Smooth muscle cell (in vitro differentiated cells): ENCODE measurements around the gene ZDHHC14. TPM values are rescaled to one million over a fixed set of nuclear protein-coding genes. Genes with fewer than 3 reads are reported as not detected.

Experiments used
- DNase-seq: peaks from one replicate; lab custom pipeline; 2025; ENCODE audit not compliant: unreplicated experiment; lab: John Stamatoyannopoulos, UW
- H2AFZ ChIP-seq: fragments of 200-600 bp; sonication (generic); 2 replicates; pipeline ENCODE4 v1.6.0; 2016; ENCODE audit warnings: antibody characterized with exemption, low read depth, mild to moderate bottlenecking
- H3F3A ChIP-seq: fragments of 200-600 bp; sonication (generic); 2 replicates; pipeline ENCODE4 v1.6.0; 2017; ENCODE audit warnings: antibody characterized with exemption, low read depth
- H3K27ac ChIP-seq: fragments of 200-600 bp; sonication (generic); 2 replicates; pipeline ENCODE4 v1.5.1; 2016; ENCODE audit warnings: low read depth, mild to moderate bottlenecking
- H3K27me3 ChIP-seq: fragments of 200-600 bp; sonication (generic); 2 replicates; pipeline ENCODE4 v1.6.1; 2016; ENCODE audit warnings: low read depth, mild to moderate bottlenecking
- H3K36me3 ChIP-seq: fragments of 200-600 bp; sonication (generic); 2 replicates; pipeline ENCODE4 v1.5.1; 2016; ENCODE audit warnings: low read depth
- H3K4me1 ChIP-seq: fragments of 200-600 bp; sonication (generic); 2 replicates; pipeline ENCODE4 v1.5.1; 2016; ENCODE audit warnings: low read depth
- H3K4me2 ChIP-seq: fragments of 200-600 bp; sonication (generic); 2 replicates; pipeline ENCODE4 v1.6.0; 2016; ENCODE audit warnings: mild to moderate bottlenecking
- H3K4me3 ChIP-seq: fragments of 200-600 bp; sonication (generic); 2 replicates; pipeline ENCODE4 v1.5.1; 2016; ENCODE audit warnings: mild to moderate bottlenecking
- H3K79me2 ChIP-seq: fragments of 200-600 bp; sonication (generic); 2 replicates; pipeline ENCODE4 v1.6.0; 2016; ENCODE audit warnings: low read depth, mild to moderate bottlenecking
- H3K9ac ChIP-seq: fragments of 200-600 bp; sonication (generic); 2 replicates; pipeline ENCODE4 v1.6.0; 2016; ENCODE audit warnings: low read depth
- H3K9me3 ChIP-seq: fragments of 200-600 bp; sonication (generic); replicated peaks from 2 replicates; pipeline ENCODE4 v1.5.1; 2016; ENCODE audit warnings: low read depth
- H4K20me1 ChIP-seq: fragments of 200-600 bp; sonication (generic); 2 replicates; pipeline ENCODE4 v1.6.0; 2016; ENCODE audit warnings: low read depth
- WGBS: methylation state at CpG from one replicate; pipeline ENCODE4 v1.1.7; 2016; ENCODE audit warnings: low lambda C conversion rate; 5-methylcytosine and 5-hydroxymethylcytosine counted together
- polyA plus RNA-seq: library from polyadenylated mRNA; unstranded; fragments of >200 nt; fragmentation: Nextera tagmentation; extraction: Ambion mirVana; gene quantifications from 2 replicates; pipeline ENCODE4 v1.2.1, GENCODE V29; 2016
- total RNA-seq: library from RNA; depleted of rRNA; stranded (reverse); fragments of >200 nt; gene quantifications from 2 replicates; pipeline ENCODE4 v1.2.3, GENCODE V29; 2014
- TF ChIP-seq, protein P1 (sequence below): fragments of 200-600 bp; sonication (generic); IDR thresholded peaks from 2 replicates; pipeline ENCODE4 v1.5.1; 2017; ENCODE audit warnings: borderline replicate concordance, mild to moderate bottlenecking, antibody characterized with exemption; ENCODE audit not compliant: insufficient read depth, poor library complexity, severe bottlenecking

The ZDHHC14 gene
- total and polyA plus RNA-seq, 2 experiments from 2014 or later = 1.3 to 1.6 TPM

DNA sequence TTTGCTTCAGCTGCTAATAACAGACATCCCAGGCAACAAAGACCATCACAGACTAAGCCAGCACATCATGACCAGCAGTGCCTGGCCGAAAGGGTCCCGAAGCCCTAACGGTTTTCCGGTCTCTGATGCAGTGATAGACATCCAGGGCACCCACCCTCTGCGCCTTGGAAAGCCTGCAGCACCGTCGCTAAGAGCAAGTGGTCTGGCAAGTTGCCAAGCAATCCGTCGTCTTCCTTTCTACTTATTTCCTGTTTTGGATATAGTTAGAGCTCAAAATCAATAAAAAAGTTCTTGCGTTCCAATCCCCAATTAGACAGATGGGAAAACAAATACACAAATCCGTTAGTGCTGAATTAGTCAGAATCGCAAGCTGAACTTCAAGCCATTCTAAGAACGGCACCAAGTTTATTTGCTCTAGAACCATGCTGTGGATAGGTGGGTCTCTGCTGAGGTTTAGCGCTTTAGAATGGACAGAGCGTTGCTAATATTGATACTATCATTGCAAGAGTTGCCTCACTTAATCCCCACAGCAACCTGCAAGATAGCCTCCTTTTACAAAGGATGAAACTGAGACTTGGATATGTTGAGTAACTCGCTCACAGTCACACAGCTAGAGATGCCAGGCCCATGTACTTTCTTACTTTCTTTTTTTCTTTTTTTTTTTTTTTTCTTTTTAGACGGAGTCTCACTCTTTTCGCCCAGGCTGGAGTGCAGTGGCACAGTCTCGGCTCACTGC lies 278.7 kb downstream of the ZDHHC14 start:
- no peak overlapping the region for H3K4me2 ChIP-seq
- TF ChIP-seq, protein P1, sequence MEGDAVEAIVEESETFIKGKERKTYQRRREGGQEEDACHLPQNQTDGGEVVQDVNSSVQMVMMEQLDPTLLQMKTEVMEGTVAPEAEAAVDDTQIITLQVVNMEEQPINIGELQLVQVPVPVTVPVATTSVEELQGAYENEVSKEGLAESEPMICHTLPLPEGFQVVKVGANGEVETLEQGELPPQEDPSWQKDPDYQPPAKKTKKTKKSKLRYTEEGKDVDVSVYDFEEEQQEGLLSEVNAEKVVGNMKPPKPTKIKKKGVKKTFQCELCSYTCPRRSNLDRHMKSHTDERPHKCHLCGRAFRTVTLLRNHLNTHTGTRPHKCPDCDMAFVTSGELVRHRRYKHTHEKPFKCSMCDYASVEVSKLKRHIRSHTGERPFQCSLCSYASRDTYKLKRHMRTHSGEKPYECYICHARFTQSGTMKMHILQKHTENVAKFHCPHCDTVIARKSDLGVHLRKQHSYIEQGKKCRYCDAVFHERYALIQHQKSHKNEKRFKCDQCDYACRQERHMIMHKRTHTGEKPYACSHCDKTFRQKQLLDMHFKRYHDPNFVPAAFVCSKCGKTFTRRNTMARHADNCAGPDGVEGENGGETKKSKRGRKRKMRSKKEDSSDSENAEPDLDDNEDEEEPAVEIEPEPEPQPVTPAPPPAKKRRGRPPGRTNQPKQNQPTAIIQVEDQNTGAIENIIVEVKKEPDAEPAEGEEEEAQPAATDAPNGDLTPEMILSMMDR = no peak
- 80% methylated on average over 19 of the region's 19 CpGs for whole genome bisulfite sequencing
- no peak overlapping the region for H3K27ac ChIP-seq
- H3K9me3 ChIP-seq = no peaks in the 10 kb centered on the region
- H3K4me1 ChIP-seq = no peaks in the 10 kb centered on the region
- no peak overlapping the region for H3K4me3 ChIP-seq
- no peaks in the 10 kb centered on the region for H3K79me2 ChIP-seq
- no peak overlapping the region for H2AFZ ChIP-seq
- H4K20me1 ChIP-seq = no peaks in the 10 kb centered on the region
- DNase-seq = no peak
- no peaks in the 10 kb centered on the region for H3K27me3 ChIP-seq
- H3K9ac ChIP-seq = no peak overlapping the region
- no peaks in the 10 kb centered on the region for H3F3A ChIP-seq
- H3K36me3 ChIP-seq = no peaks in the 10 kb centered on the region

DNA sequence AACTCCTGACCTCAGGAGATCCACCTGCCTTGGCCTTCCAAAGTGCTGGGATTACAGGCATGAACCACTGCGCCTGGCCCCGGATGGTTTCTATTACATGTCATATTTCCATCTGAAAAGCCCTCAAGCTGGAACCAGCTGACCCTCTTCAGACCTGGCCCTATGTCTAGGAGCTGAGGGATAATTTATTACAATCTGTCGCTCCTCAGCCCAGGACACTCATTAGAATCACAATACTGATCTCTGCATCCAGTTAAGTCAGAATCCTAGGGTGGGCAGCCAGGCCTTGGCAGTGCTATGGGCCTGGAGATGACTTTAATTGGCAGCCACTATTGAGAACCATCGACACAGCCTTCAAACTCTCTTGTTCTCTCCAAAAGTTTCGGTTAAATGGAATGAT lies 279.4 kb downstream of the ZDHHC14 start:
- Histone ChIP-seq H2AFZ (no peak overlapping the region), H3K79me2 (no peaks in the 10 kb centered on the region), H3K4me2 (no peak overlapping the region), H3F3A (no peaks in the 10 kb centered on the region), H4K20me1 (no peaks in the 10 kb centered on the region), H3K9me3 (no peaks in the 10 kb centered on the region), H3K27me3 (no peaks in the 10 kb centered on the region), H3K9ac (no peak overlapping the region), H3K4me1 (no peaks in the 10 kb centered on the region), H3K4me3 (no peak overlapping the region), H3K27ac (no peak overlapping the region), H3K36me3 (no peaks in the 10 kb centered on the region)
- 92% methylated on average over 5 of the region's 5 CpGs for WGBS
- DNase-seq = no peak
- TF ChIP-seq, protein P1 = no peak

DNA sequence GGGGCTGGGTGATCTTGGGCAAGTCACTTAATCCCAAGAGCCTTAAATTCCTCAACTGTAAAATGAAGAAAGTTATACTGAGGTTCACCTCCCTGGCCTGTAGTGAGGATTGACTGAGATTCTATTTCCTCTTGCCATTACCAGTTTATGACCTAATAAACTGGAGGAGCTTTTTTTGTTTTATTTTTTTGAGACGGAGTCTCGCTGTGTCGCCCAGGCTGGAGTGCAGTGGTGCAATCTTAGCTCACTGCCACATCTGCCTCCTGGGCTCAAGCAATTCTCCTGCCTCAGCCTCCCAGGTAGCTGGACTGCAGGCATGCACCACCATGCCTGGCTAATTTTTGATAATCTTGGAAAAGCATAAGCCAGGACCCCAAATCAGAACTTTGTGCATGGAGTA lies 280.7 kb downstream of the ZDHHC14 start:
- 81% methylated on average over 3 of the region's 3 CpGs for WGBS
- no peak overlapping the region for H2AFZ ChIP-seq
- H3K9me3 ChIP-seq = no peaks in the 10 kb centered on the region
- H3K79me2 ChIP-seq = no peaks in the 10 kb centered on the region
- no peaks in the 10 kb centered on the region for H3F3A ChIP-seq
- no peak overlapping the region for H3K9ac ChIP-seq
- no peaks in the 10 kb centered on the region for H3K27me3 ChIP-seq
- H3K36me3 ChIP-seq = no peaks in the 10 kb centered on the region
- DNase-seq = no peak
- no peak overlapping the region for H3K27ac ChIP-seq
- no peaks in the 10 kb centered on the region for H3K4me1 ChIP-seq
- TF ChIP-seq, protein P1 = no peak
- H4K20me1 ChIP-seq = no peaks in the 10 kb centered on the region
- H3K4me3 ChIP-seq = no peak overlapping the region
- no peak overlapping the region for H3K4me2 ChIP-seq

DNA sequence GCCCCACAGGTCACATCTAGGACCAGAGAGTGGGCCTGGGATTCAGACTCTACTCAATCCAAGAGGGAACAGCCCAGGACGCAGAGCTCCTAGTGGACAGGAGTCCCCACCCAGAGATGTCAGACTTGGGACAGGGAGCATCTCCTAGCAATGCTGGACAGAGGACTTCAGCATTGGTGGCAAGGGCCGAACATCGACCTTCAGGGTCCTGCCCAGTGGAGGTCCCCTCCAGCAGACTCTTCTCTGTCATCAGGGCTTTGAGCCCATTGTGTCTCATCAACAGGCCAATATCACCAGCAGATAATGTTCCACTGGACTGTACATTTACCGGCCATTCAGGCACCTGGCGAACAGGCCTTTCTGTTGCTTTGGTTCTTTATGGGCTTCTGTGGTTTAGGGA lies 282.3 kb downstream of the ZDHHC14 start:
- H3K79me2 ChIP-seq = no peaks in the 10 kb centered on the region
- H2AFZ ChIP-seq = no peak overlapping the region
- H4K20me1 ChIP-seq = no peaks in the 10 kb centered on the region
- TF ChIP-seq, protein P1 = no peak
- H3K9me3 ChIP-seq = no peaks in the 10 kb centered on the region
- H3K27me3 ChIP-seq = no peaks in the 10 kb centered on the region
- H3K4me3 ChIP-seq = no peak overlapping the region
- H3K4me1 ChIP-seq = peaks cover 9% of the 10 kb centered on the region
- H3K9ac ChIP-seq = no peak overlapping the region
- H3K36me3 ChIP-seq = no peaks in the 10 kb centered on the region
- H3K27ac ChIP-seq = no peak overlapping the region
- 96% methylated on average over 5 of the region's 5 CpGs for WGBS
- H3F3A ChIP-seq = no peaks in the 10 kb centered on the region
- H3K4me2 ChIP-seq = no peak overlapping the region
- no peak for DNase-seq
